Uterus (tissue), 2 donors: Measurements from ENCODE around the gene RGL1.
"Not testable (repeated sequence)": the region's sequence is repeated elsewhere in the genome, so short reads cannot be mapped to it uniquely, and the experiment has no call there.

Source experiments
- CTCF ChIP-seq, 4 experiments: fragments of 200-600 bp in 2 of 4; fragments of 450-650 bp in 2 of 4; sonication (generic) in 2 of 4; IDR thresholded peaks; one replicate each; pipeline ENCODE4 v1.5.1; 2016 to 2019; ENCODE audit warnings: antibody characterized with exemption in 4 of 4, mild to moderate bottlenecking in 2 of 4, moderate library complexity in 1 of 4
- POLR2A ChIP-seq, 2 donors: fragments of 450-650 bp; IDR thresholded peaks; one replicate each; pipeline ENCODE4 v1.6.1; 2016; ENCODE audit warnings: antibody characterized with exemption in 2 of 2, mild to moderate bottlenecking in 1 of 2, moderate library complexity in 1 of 2

- TF ChIP-seq CTCF, POLR2A (IDR thresholded peaks at IDR 0.05): not testable (repeated sequence)
Measured at GRCh38 chr1:183785921-183786320, 19.0 kb upstream of the RGL1 start.
